Measurements from ENCODE around the gene FOLR2. TPM values are rescaled to one million over a fixed set of nuclear protein-coding genes. Genes with fewer than 3 reads are reported as not detected.
A peak's percentile ranks its signal among the peaks of the same experiment; 100 is the strongest.

FOLR2 gene
- total RNA-seq, 4 donors from 2014 or later, result 5.3 to 28.6 (median 9.7) TPM

DNA sequence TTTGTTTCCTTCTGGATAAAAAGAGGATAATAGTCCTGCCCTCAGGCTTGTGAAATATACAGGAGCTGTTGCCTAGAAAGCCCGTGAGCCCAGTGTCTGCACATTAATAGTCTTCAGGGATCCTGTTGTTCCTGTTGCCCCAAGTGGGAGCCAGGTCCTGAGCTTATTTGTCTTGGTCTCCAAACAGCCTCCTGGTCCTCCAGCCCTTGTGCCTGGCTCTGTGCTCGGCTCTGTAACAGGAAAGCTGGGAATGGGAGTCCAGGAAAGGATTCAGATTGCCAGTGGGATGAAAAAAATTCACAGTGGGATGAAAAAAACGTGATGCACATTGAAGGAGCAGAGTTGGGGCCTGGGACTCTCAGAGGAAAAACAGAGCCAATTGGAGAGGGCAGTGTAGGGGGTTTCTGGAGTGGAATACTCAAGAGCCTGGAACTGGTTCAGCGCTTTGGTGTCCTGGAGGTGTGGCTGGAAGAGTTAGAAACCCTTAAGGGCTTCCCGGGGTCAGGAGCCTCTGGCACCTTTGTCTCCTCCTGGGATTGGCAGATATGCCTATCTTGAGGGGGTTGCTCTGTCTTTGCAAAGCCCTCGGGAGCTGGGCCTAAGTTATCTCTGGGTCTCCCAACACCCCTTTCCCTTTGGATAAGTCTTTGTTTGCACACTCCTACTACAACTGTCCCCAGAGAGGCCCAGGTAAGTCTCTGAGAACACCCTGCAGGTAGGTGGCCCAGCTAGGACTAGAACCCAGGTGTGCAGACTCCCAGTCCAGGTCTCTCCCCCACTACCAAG, 5.7 kb downstream of the FOLR2 start:
- H3K27me3 ChIP-seq, result no peaks in the 10 kb centered on the region

DNA sequence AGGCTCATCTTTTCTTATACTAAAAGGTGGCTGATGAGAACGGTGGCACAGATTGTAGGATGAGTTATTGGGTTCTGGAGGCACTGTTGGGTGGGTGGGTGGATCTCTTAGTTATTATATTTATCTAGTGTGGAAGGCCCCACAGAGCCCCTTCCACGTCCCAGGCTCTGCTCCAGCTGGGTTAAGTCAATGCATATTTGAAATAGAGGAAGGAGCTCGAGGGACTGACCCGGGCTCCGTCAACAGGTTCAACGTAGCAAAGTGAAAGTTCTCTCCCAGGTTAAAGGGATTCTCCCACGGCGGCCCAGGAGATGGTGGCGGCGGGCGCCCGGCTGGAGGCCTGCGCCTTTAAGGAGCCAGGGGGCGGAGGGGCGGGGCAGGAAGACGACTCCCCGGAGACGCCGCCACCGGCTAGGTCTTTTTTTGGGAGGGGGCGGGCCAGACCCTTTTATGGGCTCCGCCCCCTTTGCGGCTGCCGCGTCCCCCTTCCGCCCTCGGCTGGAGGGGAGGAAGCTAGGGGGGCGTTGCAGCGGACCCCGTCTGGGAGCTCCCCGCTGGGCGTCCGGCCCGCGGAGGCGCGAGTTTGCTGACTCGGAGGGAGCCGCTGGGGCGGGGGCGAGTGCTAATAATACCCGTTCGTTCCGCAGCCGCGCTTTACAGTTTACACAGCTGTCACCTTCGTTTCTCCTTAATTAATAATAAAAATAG, 6.5 kb downstream of the FOLR2 start:
- intact Hi-C loops (cut with DNase I), result loop anchor here (10.0 kb wide), 1 partner anchor 118 kb away; the partner anchor contains the start of genes LAMTOR1 and TOMT
- H3K27ac ChIP-seq, result peak overlapping the region; percentile 86 to 99 (median 91)
- H3K36me3 ChIP-seq, result no peaks in the 10 kb centered on the region
- 0 to 2% methylated on average over 18 to 33 of the region's 47 CpGs for WGBS, 2 donors
- peak; percentile 98 for DNase-seq
- H3K9me3 ChIP-seq, result no peaks in the 10 kb centered on the region
- peak; percentile 17 to 83 for TF ChIP-seq POLR2A (IDR thresholded peaks at IDR 0.05)
- TF ChIP-seq, protein P1, sequence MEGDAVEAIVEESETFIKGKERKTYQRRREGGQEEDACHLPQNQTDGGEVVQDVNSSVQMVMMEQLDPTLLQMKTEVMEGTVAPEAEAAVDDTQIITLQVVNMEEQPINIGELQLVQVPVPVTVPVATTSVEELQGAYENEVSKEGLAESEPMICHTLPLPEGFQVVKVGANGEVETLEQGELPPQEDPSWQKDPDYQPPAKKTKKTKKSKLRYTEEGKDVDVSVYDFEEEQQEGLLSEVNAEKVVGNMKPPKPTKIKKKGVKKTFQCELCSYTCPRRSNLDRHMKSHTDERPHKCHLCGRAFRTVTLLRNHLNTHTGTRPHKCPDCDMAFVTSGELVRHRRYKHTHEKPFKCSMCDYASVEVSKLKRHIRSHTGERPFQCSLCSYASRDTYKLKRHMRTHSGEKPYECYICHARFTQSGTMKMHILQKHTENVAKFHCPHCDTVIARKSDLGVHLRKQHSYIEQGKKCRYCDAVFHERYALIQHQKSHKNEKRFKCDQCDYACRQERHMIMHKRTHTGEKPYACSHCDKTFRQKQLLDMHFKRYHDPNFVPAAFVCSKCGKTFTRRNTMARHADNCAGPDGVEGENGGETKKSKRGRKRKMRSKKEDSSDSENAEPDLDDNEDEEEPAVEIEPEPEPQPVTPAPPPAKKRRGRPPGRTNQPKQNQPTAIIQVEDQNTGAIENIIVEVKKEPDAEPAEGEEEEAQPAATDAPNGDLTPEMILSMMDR (IDR thresholded peaks at IDR 0.05), result peak in 1 of 6 experiments; percentile 39
- H3K27me3 ChIP-seq, result no peaks in the 10 kb centered on the region
- peaks cover 27 to 29% of the 10 kb centered on the region in 2 donors for H3K4me1 ChIP-seq
- peak overlapping the region; percentile 63 to 84 (median 74) for H3K4me3 ChIP-seq (replicated peaks in 1 of 3)

More for the DNA sequence above, 5.7 kb downstream of the FOLR2 start:
- Histone ChIP-seq H3K4me1 (peaks cover 27 to 29% of the 10 kb centered on the region in 2 donors), H3K27ac (peak overlapping the region; percentile 86 to 99 (median 91)), H3K36me3 (no peaks in the 10 kb centered on the region), H3K9me3 (no peaks in the 10 kb centered on the region), H3K4me3 (replicated peaks in 1 of 3) (peak overlapping the region; percentile 63 to 84 (median 74))
- WGBS, 2 donors, result 22 to 34% methylated on average over 6 of the region's 6 CpGs
- intact Hi-C loops (cut with DNase I), result loop anchor here (10.0 kb wide), 1 partner anchor 117 kb away; the partner anchor contains the start of genes LAMTOR1 and TOMT
- peak; percentile 52 to 60 for DNase-seq
- TF ChIP-seq POLR2A (IDR thresholded peaks at IDR 0.05), result no peak

DNA sequence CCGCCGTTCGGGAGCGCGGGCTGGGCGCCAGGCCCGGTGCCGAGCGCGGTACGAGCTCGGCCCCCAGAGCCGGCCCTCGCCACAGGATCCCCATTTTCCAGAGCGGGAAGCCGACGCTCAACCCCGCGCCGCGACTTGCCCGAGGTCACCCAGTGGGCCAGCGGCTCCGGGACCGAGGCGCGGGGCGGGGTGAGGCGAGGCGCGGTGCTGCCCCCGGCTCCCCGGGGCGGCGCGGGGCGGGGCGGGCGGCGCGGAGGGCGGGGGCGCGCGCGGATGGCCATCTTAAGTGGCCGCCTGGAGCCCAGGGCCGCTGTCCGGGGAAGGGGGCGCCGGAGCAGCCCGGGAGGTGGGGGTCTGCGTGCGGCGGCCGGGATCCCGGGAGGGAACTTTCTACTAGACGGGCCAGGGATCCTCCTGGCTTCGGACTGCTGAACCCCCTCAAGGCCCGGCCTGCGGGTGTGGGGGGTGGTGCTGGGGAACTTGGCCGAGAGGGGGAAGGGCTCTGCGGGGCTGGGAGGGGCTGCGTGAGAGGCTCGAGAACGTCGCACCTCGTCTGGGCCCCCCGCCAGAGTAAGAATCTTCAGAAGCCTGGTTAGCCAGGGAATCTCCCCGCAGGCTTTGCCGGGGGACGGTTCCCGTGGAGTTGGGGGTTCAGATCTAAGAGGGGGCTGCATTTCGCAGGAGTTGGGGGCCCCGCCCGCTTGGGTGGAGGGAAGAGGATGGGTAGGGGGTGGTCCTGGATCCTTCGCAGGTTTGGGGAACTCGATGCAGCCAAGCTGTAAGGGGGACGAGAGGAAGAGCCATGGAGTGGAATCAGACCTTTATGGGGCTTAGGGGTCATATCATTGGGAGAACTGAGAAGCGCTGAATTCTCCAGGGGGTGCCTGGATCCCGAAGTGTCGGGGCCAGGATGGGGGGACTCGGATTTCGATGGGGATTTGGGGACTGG, 7.3 kb downstream of the FOLR2 start:
- Histone ChIP-seq H3K4me3 (replicated peaks in 1 of 3) (peak overlapping the region; percentile 74 to 95 (median 84)), H3K4me1 (peaks cover 27 to 29% of the 10 kb centered on the region in 2 donors), H3K27me3 (no peaks in the 10 kb centered on the region), H3K9me3 (no peaks in the 10 kb centered on the region), H3K27ac (peak overlapping the region; percentile 86 to 99 (median 91)), H3K36me3 (peaks cover 4 to 8% of the 10 kb centered on the region in 2 donors)
- intact Hi-C loops (cut with DNase I), result loop anchor here (10.0 kb wide), 1 partner anchor 119 kb away; the partner anchor contains the start of genes LAMTOR1 and TOMT
- WGBS, 2 donors, result 0 to 1% methylated on average over 16 to 17 of the region's 84 CpGs
- peak; percentile 73 to 77 for DNase-seq
- TF ChIP-seq, protein P1 (IDR thresholded peaks at IDR 0.05), result no peak
- no peak for TF ChIP-seq POLR2A (IDR thresholded peaks at IDR 0.05)

DNA sequence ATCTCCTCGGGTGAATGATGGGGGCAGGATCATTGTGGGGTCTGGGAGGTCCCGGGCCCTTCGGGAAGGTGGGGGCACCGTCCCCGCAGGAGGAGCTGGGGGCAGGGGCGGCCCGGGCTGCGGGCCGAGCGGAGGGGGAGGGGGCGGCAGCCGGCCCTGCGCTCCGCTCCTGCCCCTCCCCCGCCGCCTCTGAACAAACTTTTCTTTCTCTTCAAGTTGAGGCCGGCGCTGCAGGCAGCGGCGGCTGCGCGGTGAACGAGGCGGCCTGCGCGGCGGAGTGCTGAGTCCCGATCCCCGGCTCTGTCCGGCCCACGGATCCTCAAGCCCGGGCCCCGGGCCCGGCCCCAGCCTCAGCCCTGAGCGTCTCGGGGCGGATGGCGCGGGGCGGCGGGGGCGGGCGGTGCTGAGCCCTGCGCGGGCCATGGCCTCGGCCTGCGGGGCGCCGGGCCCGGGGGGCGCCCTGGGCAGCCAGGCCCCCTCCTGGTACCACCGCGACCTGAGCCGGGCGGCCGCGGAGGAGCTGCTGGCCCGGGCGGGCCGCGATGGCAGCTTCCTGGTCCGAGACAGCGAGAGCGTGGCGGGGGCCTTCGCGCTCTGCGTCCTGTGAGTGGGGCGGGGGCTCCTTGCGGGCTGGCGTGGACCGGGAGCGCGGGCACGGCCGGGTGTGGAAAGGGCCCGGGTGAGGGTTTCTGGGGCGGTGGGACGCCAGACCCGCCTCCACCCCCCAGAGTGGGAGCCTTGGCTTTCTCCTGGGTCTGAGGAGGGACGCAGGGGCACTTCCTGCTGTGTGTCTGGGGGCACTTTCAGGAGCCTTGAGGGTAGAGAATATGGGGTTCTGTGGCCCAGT, 8.2 kb downstream of the FOLR2 start, which contains the start of gene INPPL1:
INPPL1 (plus strand) TSS at position 204 of the 847 bp plus-strand sequence; CDS start at position 422, 218 bp downstream.
- Histone ChIP-seq H3K27ac (peak within 1 kb of the TSS; percentile 86 to 99 (median 91)), H3K9me3 (no peaks in the 10 kb centered on the region), H3K4me3 (replicated peaks in 1 of 3) (peak within 1 kb of the TSS; percentile 74 to 95 (median 84)), H3K36me3 (peaks cover 13 to 17% of the 10 kb centered on the region in 2 donors), H3K27me3 (no peaks in the 10 kb centered on the region), H3K4me1 (peaks cover 27 to 29% of the 10 kb centered on the region in 2 donors)
- peak; percentile 84 for DNase-seq
- 0 to 1% methylated on average over 23 to 32 of the region's 81 CpGs for WGBS, 2 donors
- intact Hi-C loops (cut with DNase I), result loop anchor here (10.0 kb wide), 1 partner anchor 120 kb away; the partner anchor contains the start of genes LAMTOR1 and TOMT
- TF ChIP-seq, protein P1 (IDR thresholded peaks at IDR 0.05), result no peak
- TF ChIP-seq POLR2A (IDR thresholded peaks at IDR 0.05), result peak in 1 of 2 donors; percentile 31

Data from thyroid gland (tissue), 4 donors.